ENCODE results near the gene GABRB3.

Gene GABRB3

DNA sequence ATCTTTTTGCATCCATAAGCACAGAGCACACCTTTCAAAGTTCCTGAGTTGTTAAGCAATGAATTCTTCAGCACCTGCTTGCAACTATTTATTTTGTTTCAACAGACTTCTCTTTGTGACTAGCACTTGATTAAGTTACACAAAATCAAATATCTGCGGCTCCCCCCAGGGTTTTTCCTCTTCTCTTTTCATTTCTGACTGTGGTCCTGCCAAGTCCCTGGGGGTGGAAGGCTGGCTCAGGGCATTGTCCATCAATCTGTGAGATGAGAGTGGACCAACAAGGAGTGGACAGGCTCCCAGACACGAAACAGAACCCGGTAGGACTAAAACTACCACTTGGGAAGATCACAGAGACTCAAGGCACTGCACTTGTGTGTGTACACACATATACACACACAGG lies 96.8 kb downstream of the GABRB3 start:
- no peak for DNase-seq (ENCODE audit: low spot score)

GRCh38 chr15:26674467-26674866 lies 98.4 kb downstream of the GABRB3 start:
- no peak for DNase-seq (ENCODE audit: low spot score)

GRCh38 chr15:26673445-26673844 lies 99.4 kb downstream of the GABRB3 start:
- DNase-seq (ENCODE audit: low spot score), result no peak

GRCh38 chr15:26670116-26670515 lies 102.8 kb downstream of the GABRB3 start:
- no peak for DNase-seq (ENCODE audit: low spot score)

- DNase-seq (ENCODE audit: low spot score), result no peak
Measured at GRCh38 chr15:26667222-26667988, 105.5 kb downstream of the GABRB3 start.

GRCh38 chr15:26665957-26666791 lies 106.7 kb downstream of the GABRB3 start:
- peak; percentile 19 for DNase-seq (ENCODE audit: low spot score)

- DNase-seq (ENCODE audit: low spot score), result no peak
Measured at GRCh38 chr15:26662283-26662682, 110.6 kb downstream of the GABRB3 start.

DNA sequence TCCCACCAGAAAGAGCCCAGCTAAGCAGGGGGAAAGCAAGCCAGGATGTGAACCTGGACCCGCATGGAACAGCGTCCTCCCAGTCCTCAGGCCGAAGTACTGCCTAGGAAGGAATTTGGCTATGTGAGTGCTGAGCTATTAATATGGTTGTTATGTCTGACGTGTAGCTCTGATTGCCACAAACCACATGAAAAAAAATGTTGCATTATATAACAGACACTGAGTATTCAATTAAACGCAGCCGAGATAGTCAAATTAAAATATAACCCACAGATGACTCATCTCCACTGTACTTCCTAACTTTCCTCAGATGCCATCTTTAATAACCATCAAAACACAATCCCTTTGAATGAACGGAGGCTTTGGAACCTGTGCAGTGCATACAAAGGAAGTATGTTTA lies 111.1 kb downstream of the GABRB3 start:
- no peak for DNase-seq (ENCODE audit: low spot score)

GRCh38 chr15:26661107-26661506 lies 111.8 kb downstream of the GABRB3 start:
- DNase-seq (ENCODE audit: low spot score), result no peak

DNA sequence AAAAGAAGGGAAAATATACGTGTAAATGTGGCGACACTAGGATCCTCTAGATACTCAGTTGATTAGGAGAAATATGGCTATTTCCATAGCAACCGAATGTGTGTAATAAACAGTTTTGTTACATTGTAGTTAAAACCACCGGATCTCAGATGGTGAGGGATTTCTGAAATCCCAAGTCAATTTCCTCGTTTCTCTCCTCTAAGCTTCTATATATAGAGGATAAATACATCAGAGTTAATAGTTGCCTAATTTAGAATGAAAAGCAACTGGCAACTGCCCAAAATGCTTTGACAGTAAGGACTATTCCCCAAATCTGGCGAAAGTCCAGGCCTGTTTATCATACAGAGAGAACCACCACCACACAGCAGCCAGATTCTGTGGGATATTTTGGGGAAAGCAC lies 112.6 kb downstream of the GABRB3 start:
- DNase-seq (ENCODE audit: low spot score), result no peak

DNA sequence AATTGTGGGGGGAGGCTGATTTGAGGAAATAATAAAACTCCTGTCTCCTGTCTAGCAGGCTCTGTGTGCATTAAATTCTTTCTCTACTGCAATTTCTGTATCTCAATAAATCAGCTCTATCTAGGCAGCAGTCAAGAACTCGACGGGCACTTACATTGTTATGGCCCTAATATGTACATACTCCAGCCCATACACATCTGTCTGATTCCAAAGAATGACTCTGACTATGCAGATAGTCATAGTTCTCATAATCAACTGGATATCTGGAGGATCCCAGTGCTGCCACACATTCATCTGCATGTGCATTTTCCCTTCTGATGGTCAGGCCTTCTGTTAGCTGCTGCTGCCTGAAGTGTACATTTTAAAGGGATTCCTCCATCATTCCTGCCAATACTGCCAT lies 114.6 kb downstream of the GABRB3 start:
- no peak for DNase-seq (ENCODE audit: low spot score)

DNA sequence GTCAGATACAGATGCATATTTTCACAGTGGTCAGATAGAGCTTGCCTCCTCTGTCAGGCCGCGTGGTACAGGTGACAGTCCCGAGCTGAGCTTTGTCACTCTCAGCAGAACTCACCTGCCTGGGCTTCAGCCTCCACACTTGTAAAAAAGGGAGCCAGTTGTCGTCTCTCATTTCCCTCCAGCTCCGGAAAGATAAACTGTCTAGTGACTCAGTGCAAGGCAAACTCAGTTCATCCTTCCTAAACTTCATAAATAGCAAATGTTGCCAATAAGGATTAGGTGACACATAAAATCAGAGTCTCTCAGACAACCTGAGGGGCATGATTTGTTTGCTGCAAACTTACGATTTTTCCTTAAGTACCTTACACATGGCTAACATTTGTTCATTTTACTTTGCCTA lies 116.8 kb downstream of the GABRB3 start:
- no peak for DNase-seq (ENCODE audit: low spot score)

GRCh38 chr15:26651909-26652308 lies 121.0 kb downstream of the GABRB3 start:
- DNase-seq (ENCODE audit: low spot score), result no peak

DNA sequence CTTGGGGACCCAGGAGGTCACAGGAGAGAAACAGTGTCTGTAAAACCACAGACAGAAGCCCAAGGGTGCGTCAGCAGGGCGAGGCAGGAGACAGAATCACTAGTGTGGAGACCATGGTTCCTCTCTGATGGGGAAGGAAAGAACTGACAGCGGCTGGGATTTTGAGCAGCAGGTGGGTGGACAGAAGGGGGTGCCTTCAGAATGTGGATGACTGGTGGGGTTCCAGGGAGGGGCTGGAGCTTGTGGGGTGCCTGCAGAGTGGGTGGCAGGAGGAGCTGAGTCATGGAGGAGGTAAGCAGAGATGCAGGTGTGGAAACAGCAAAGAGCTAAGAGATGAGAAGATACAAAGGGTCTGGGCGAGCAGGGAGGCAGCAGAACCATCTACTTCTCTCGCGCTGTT lies 124.2 kb downstream of the GABRB3 start:
- DNase-seq (ENCODE audit: low spot score), result no peak

DNA sequence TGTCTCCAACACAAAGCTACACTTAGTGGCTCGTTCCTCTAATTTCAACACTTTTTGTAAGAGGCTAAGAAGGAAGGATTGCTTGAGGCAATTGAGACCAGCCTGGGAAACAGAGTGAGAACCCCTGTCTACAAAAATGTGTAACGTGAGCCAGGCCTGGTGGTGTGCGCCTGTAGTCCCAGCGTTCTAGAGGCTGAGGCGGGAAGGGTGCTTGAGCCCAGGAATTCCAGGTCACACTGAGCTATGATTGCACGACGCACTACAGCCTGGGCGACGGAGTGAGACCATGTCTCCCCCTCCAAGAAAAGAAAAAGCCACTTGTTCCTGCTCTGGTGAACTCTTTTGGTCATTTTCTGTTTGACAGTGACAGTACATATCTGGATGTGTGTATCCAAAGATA lies 127.9 kb downstream of the GABRB3 start:
- no peak for DNase-seq (ENCODE audit: low spot score)

DNA sequence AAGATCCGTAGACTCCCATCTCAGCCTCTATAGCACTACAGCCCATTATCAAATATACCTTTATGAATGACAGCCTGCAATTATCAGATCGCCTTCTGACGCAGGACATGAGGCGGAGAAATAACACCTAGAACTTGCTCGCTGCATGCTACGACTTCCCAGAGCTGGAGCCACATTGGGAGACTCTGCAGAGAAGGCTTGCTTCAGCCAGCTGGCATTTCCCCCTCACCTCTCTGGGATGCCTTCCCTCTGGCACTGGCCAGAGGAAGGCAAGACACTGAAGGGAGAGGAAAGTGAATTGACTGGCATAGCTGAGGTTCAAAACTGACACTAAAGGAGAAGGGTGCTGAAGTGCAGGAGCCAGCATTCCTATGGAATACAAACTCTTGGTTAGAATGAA lies 131.7 kb downstream of the GABRB3 start:
- DNase-seq (ENCODE audit: low spot score), result no peak

DNA sequence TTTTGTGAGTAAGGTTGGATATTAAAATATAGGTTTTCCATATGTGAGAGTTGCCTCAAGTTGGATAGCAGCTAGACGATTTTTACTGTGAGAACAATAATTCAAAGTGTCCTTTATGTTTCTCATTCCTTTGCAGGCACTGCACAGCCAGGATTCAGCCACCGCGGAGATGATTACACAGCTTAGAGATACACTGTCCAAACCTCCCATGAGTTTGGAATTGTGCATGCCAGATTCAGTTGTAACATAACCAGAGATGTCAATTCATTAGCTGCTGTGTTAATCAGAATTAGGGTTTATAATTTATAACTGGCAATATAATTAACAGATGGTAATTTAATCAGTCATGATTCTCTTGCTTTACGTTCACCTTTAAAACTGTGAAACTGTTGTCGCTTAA lies 132.3 kb downstream of the GABRB3 start:
- DNase-seq (ENCODE audit: low spot score), result no peak

- DNase-seq (ENCODE audit: low spot score), result no peak
Measured at GRCh38 chr15:26639966-26640365, 132.9 kb downstream of the GABRB3 start.

GRCh38 chr15:26635614-26636013 lies 137.3 kb downstream of the GABRB3 start:
- DNase-seq (ENCODE audit: low spot score), result no peak

- DNase-seq (ENCODE audit: low spot score), result no peak
Measured at GRCh38 chr15:26635105-26635504, 137.8 kb downstream of the GABRB3 start.

- DNase-seq (ENCODE audit: low spot score), result no peak
Measured at GRCh38 chr15:26634319-26634718, 138.5 kb downstream of the GABRB3 start.

GRCh38 chr15:26632500-26632899 lies 140.4 kb downstream of the GABRB3 start:
- DNase-seq (ENCODE audit: low spot score), result no peak

GRCh38 chr15:26631894-26632293 lies 141.0 kb downstream of the GABRB3 start:
- no peak for DNase-seq (ENCODE audit: low spot score)
